Body of pancreas (tissue), 4 donors: ENCODE data around the gene CFAP53.

ENCODE experiments used
- POLR2A ChIP-seq, 3 donors: fragments of 450-650 bp; IDR thresholded peaks; one replicate each; pipeline ENCODE4 v1.6.1; 2016; ENCODE audit warnings: antibody characterized with exemption in 3 of 3, mild to moderate bottlenecking in 2 of 3
- TF ChIP-seq, protein P1 (sequence below), 7 experiments: fragments of 450-650 bp in 4 of 7; fragments of 200-600 bp in 3 of 7; sonication (generic) in 3 of 7; IDR thresholded peaks; one replicate each; pipeline ENCODE4 v1.5.1; 2016 to 2019; ENCODE audit warnings: antibody characterized with exemption in 7 of 7

GRCh38 chr18:50282521-50283335, 16.4 kb upstream of the CFAP53 start:
- TF ChIP-seq, protein P1, sequence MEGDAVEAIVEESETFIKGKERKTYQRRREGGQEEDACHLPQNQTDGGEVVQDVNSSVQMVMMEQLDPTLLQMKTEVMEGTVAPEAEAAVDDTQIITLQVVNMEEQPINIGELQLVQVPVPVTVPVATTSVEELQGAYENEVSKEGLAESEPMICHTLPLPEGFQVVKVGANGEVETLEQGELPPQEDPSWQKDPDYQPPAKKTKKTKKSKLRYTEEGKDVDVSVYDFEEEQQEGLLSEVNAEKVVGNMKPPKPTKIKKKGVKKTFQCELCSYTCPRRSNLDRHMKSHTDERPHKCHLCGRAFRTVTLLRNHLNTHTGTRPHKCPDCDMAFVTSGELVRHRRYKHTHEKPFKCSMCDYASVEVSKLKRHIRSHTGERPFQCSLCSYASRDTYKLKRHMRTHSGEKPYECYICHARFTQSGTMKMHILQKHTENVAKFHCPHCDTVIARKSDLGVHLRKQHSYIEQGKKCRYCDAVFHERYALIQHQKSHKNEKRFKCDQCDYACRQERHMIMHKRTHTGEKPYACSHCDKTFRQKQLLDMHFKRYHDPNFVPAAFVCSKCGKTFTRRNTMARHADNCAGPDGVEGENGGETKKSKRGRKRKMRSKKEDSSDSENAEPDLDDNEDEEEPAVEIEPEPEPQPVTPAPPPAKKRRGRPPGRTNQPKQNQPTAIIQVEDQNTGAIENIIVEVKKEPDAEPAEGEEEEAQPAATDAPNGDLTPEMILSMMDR (IDR thresholded peaks at IDR 0.05) = no peak
- no peak for TF ChIP-seq POLR2A (IDR thresholded peaks at IDR 0.05)
